Measurements from ENCODE around the gene TRMT1.

The TRMT1 gene

DNA sequence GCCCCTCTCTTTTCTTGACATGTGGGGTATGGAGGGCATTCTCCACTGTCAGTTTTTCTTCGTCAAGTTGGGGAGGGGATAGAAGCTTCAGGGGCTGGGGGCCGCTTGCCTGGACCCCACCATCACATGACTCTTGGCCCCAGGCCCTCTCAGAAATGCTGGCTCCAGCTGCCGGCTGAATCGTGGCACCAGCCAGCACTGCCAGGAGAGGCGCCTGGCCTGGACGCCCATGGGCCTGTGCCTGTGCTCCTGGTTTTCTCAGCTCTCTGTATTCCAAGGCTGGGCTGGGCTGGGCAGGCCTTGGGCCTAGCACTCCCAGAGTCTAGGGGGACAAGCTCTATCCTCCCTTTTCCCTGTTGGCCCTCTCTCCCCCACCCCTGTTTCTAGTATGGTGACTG lies 52.4 kb downstream of the TRMT1 start:
- TF ChIP-seq EP300 (IDR thresholded peaks at IDR 0.05; ENCODE audit: borderline replicate concordance) (no peak), CREB1 (IDR thresholded peaks at IDR 0.05; ENCODE audit: low read depth) (no peak), NFIC (IDR thresholded peaks at IDR 0.05) (no peak), TEAD4 (IDR thresholded peaks at IDR 0.05) (no peak), TCF12 (IDR thresholded peaks at IDR 0.05; ENCODE audit: low read depth) (no peak), EGR1 (IDR thresholded peaks at IDR 0.05) (no peak), TAF1 (IDR thresholded peaks at IDR 0.05; ENCODE audit: low read depth) (no peak), ZBTB7A (IDR thresholded peaks at IDR 0.05; ENCODE audit: low read depth) (no peak), RAD21 (IDR thresholded peaks at IDR 0.05; ENCODE audit: low read depth) (no peak), CEBPB (IDR thresholded peaks at IDR 0.05) (no peak), FOXM1 (IDR thresholded peaks at IDR 0.05; ENCODE audit: borderline replicate concordance, low read depth) (no peak), YY1 (IDR thresholded peaks at IDR 0.05; ENCODE audit: low read depth) (no peak)
- TF ChIP-seq, protein P1, sequence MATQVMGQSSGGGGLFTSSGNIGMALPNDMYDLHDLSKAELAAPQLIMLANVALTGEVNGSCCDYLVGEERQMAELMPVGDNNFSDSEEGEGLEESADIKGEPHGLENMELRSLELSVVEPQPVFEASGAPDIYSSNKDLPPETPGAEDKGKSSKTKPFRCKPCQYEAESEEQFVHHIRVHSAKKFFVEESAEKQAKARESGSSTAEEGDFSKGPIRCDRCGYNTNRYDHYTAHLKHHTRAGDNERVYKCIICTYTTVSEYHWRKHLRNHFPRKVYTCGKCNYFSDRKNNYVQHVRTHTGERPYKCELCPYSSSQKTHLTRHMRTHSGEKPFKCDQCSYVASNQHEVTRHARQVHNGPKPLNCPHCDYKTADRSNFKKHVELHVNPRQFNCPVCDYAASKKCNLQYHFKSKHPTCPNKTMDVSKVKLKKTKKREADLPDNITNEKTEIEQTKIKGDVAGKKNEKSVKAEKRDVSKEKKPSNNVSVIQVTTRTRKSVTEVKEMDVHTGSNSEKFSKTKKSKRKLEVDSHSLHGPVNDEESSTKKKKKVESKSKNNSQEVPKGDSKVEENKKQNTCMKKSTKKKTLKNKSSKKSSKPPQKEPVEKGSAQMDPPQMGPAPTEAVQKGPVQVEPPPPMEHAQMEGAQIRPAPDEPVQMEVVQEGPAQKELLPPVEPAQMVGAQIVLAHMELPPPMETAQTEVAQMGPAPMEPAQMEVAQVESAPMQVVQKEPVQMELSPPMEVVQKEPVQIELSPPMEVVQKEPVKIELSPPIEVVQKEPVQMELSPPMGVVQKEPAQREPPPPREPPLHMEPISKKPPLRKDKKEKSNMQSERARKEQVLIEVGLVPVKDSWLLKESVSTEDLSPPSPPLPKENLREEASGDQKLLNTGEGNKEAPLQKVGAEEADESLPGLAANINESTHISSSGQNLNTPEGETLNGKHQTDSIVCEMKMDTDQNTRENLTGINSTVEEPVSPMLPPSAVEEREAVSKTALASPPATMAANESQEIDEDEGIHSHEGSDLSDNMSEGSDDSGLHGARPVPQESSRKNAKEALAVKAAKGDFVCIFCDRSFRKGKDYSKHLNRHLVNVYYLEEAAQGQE (IDR thresholded peaks at IDR 0.05; ENCODE audit: low read depth), result no peak
- TF ChIP-seq, protein P2, sequence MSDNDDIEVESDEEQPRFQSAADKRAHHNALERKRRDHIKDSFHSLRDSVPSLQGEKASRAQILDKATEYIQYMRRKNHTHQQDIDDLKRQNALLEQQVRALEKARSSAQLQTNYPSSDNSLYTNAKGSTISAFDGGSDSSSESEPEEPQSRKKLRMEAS (IDR thresholded peaks at IDR 0.05), result no peak
- TF ChIP-seq, protein P3, sequence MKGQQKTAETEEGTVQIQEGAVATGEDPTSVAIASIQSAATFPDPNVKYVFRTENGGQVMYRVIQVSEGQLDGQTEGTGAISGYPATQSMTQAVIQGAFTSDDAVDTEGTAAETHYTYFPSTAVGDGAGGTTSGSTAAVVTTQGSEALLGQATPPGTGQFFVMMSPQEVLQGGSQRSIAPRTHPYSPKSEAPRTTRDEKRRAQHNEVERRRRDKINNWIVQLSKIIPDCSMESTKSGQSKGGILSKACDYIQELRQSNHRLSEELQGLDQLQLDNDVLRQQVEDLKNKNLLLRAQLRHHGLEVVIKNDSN (IDR thresholded peaks at IDR 0.05), result no peak

DNA sequence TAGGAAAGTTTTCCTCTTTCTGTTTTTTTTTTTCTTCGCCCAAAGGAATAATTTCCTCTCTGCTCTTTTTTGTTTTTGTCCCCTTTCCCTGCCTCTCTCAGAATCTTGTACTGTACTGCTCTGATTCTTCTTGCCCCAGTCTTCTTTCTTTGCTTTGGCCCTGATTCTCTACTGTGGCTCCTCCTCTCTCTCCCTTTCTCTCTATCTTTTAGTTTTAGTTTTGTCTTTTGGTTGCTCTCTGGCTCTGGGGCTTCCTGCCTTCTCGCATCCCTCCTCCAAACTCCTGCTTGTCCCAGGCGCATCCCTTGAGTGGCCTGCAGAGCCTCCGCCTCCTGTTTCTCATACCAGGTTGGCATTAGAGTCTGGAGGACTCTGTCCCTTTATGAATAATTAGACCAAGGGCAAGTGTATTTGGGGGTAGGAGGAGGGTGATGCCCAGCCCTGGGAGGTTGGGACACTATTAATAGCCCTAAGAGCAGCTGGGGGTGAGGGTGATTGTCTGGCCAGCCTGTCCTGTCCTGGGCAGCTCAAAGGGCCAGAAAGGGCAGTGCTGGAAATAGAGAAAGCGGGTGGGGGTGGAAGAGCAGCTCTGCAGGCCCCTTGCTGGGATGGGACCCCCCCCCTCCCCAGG lies 53.0 kb downstream of the TRMT1 start:
- TF ChIP-seq, protein P1 (IDR thresholded peaks at IDR 0.05; ENCODE audit: low read depth), result no peak
- TF ChIP-seq, protein P2 (IDR thresholded peaks at IDR 0.05), result no peak
- TF ChIP-seq RAD21 (IDR thresholded peaks at IDR 0.05; ENCODE audit: low read depth) (no peak), CEBPB (IDR thresholded peaks at IDR 0.05) (no peak), FOXM1 (IDR thresholded peaks at IDR 0.05; ENCODE audit: borderline replicate concordance, low read depth) (no peak), EGR1 (IDR thresholded peaks at IDR 0.05) (no peak), TEAD4 (IDR thresholded peaks at IDR 0.05) (no peak), TAF1 (IDR thresholded peaks at IDR 0.05; ENCODE audit: low read depth) (no peak), NFIC (IDR thresholded peaks at IDR 0.05) (no peak), EP300 (IDR thresholded peaks at IDR 0.05; ENCODE audit: borderline replicate concordance) (no peak), ZBTB7A (IDR thresholded peaks at IDR 0.05; ENCODE audit: low read depth) (no peak), YY1 (IDR thresholded peaks at IDR 0.05; ENCODE audit: low read depth) (no peak), CREB1 (IDR thresholded peaks at IDR 0.05; ENCODE audit: low read depth) (no peak), TCF12 (IDR thresholded peaks at IDR 0.05; ENCODE audit: low read depth) (no peak)
- TF ChIP-seq, protein P3 (IDR thresholded peaks at IDR 0.05), result no peak

DNA sequence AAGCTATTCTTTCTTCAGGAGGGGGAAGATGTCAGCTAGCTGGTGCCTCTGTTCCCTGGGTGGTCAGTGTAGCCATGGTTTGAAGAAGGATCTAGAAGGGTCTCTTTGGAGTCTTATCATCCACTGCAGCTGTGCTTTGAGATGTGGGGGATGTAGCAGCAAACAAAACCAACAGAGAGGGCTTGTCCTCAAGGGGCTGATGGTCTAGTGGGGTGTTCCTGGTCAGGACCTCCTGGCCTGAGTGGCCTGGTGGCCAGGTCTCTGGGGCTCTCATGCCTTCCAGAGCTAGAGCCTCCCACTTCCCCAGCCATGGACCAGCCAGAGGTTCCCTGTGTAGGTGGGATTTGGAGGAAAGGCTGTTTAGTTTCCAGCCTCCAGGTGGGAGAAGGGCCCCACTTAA lies 54.2 kb downstream of the TRMT1 start:
- TF ChIP-seq, protein P1 (IDR thresholded peaks at IDR 0.05; ENCODE audit: low read depth), result no peak
- TF ChIP-seq RAD21 (IDR thresholded peaks at IDR 0.05; ENCODE audit: low read depth) (no peak), FOXM1 (IDR thresholded peaks at IDR 0.05; ENCODE audit: borderline replicate concordance, low read depth) (no peak), EP300 (IDR thresholded peaks at IDR 0.05; ENCODE audit: borderline replicate concordance) (no peak), TAF1 (IDR thresholded peaks at IDR 0.05; ENCODE audit: low read depth) (no peak), CREB1 (IDR thresholded peaks at IDR 0.05; ENCODE audit: low read depth) (no peak), TEAD4 (IDR thresholded peaks at IDR 0.05) (no peak), ZBTB7A (IDR thresholded peaks at IDR 0.05; ENCODE audit: low read depth) (no peak), YY1 (IDR thresholded peaks at IDR 0.05; ENCODE audit: low read depth) (no peak), NFIC (IDR thresholded peaks at IDR 0.05) (no peak), EGR1 (IDR thresholded peaks at IDR 0.05) (no peak), CEBPB (IDR thresholded peaks at IDR 0.05) (no peak)
- TF ChIP-seq, protein P3 (IDR thresholded peaks at IDR 0.05), result no peak

Data from Ishikawa (cell line).